Ramos (cell line): ENCODE data around the gene VEGFA.

Experiments
- in situ Hi-C: fragments of 300-500 bp; cut with MboI; formaldehyde crosslinking; loops from one replicate; pipeline ENCODE4 v1.14.3; 2022; ENCODE audit warnings: low sequenced_read_pairs; ENCODE audit not compliant: unreplicated experiment

The VEGFA gene

GRCh38 chr6:43780941-43781928 is 11.2 kb downstream of the VEGFA start:
- in situ Hi-C loops: no loop called here

GRCh38 chr6:43781941-43782704 is 12.1 kb downstream of the VEGFA start:
- in situ Hi-C loops: no loop called here

GRCh38 chr6:43782764-43783513 is 12.9 kb downstream of the VEGFA start:
- in situ Hi-C loops: no loop called here

GRCh38 chr6:43784049-43784855 is 14.2 kb downstream of the VEGFA start:
- in situ Hi-C loops: no loop called here

- in situ Hi-C loops: no loop called here
Measured at GRCh38 chr6:43785220-43785752, 15.3 kb downstream of the VEGFA start.

- in situ Hi-C loops: no loop called here
Measured at GRCh38 chr6:43785904-43786303, 15.9 kb downstream of the VEGFA start.

- in situ Hi-C loops: no loop called here
Measured at GRCh38 chr6:43786664-43787329, 16.8 kb downstream of the VEGFA start.

- in situ Hi-C loops: no loop called here
Measured at GRCh38 chr6:43788301-43788700, 18.3 kb downstream of the VEGFA start.

- in situ Hi-C loops: no loop called here
Measured at GRCh38 chr6:43789447-43789846, 19.4 kb downstream of the VEGFA start.

- in situ Hi-C loops: no loop called here
Measured at GRCh38 chr6:43790031-43790430, 20.0 kb downstream of the VEGFA start.

- in situ Hi-C loops: no loop called here
Measured at GRCh38 chr6:43791745-43792422, 21.9 kb downstream of the VEGFA start.

GRCh38 chr6:43793154-43793874 is 23.3 kb downstream of the VEGFA start:
- in situ Hi-C loops: no loop called here

GRCh38 chr6:43793875-43794242 is 23.8 kb downstream of the VEGFA start:
- in situ Hi-C loops: no loop called here

GRCh38 chr6:43795421-43795820 is 25.4 kb downstream of the VEGFA start:
- in situ Hi-C loops: no loop called here

- in situ Hi-C loops: no loop called here
Measured at GRCh38 chr6:43796168-43796567, 26.2 kb downstream of the VEGFA start.

GRCh38 chr6:43796903-43797890 is 27.2 kb downstream of the VEGFA start:
- in situ Hi-C loops: no loop called here

- in situ Hi-C loops: no loop called here
Measured at GRCh38 chr6:43797919-43798318, 27.9 kb downstream of the VEGFA start.
